Activated naive CD8-positive, alpha-beta T cell treated with anti-CD3 and anti-CD28 coated beads for 36 hours (primary cell): ENCODE results near the gene PRUNE2. TPM values are rescaled to one million over a fixed set of nuclear protein-coding genes. Genes with fewer than 3 reads are reported as not detected.

Experiments used
- DNase-seq: peaks from one replicate; pipeline ENCODE4 v3.0.0; 2021
- H3K27ac Mint-ChIP-seq: one replicate; pipeline ENCODE4 v1.8.0; 2022; ENCODE audit warnings: mild to moderate bottlenecking, moderate library complexity, mixed read lengths
- H3K27me3 Mint-ChIP-seq: one replicate; pipeline ENCODE4 v1.8.0; 2022; ENCODE audit warnings: mild to moderate bottlenecking, mixed read lengths
- H3K36me3 Mint-ChIP-seq: one replicate; pipeline ENCODE4 v1.8.0; 2021; ENCODE audit warnings: mild to moderate bottlenecking, mixed read lengths
- H3K4me1 Mint-ChIP-seq: one replicate; pipeline ENCODE4 v1.8.0; 2021; ENCODE audit warnings: mixed read lengths
- H3K4me3 Mint-ChIP-seq: one replicate; pipeline ENCODE4 v1.8.0; 2022; ENCODE audit warnings: mild to moderate bottlenecking, moderate library complexity, mixed read lengths
- H3K9me3 Mint-ChIP-seq: one replicate; pipeline ENCODE4 v1.8.0; 2022; ENCODE audit warnings: mixed read lengths
- total RNA-seq, 2 experiments: library from RNA; stranded (reverse); gene quantifications; one replicate each; pipeline ENCODE4 v1.2.3, GENCODE V29; 2021

Gene PRUNE2
- total RNA-seq, 2 experiments from 2014 or later, result 0.35 TPM; not detected in 1

DNA sequence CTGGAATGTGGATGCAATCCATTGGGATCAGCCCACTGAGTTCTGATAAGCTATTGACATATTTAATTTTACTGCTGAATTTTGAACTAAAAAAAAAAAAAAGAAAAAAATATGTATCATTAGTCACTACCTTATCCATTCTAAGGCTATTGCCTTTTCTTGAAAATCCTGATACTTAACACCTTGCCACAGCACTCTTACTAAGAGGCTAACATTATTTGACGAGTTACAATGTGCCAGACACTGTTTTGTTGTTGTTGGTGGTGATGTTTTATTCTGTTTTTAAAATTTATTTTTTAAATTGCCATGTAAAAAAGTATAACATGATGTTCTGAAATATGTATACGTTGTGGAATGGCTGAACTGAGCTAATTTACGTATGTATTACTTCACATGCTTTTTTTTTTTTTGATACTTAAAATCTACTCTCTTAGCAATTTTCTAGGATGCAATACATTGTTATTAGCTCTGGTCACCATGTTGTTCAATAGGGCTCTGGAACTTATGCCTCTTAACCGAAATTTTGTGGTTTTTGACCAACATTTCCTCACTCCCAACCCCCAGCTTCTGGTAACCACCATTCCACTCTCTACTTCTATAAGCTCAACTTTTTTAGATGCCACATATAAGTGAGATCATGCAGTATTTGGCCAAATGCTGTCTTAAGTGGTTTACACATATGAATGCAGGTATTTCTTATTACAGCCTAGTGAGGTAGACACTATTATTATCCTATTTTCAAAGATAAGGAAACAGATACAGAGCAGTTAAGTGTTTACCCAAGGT, 276.5 kb downstream of the PRUNE2 start:
- H3K27me3 Mint-ChIP-seq, result peaks cover 15% of the 10 kb centered on the region
- DNase-seq, result no peak

DNA sequence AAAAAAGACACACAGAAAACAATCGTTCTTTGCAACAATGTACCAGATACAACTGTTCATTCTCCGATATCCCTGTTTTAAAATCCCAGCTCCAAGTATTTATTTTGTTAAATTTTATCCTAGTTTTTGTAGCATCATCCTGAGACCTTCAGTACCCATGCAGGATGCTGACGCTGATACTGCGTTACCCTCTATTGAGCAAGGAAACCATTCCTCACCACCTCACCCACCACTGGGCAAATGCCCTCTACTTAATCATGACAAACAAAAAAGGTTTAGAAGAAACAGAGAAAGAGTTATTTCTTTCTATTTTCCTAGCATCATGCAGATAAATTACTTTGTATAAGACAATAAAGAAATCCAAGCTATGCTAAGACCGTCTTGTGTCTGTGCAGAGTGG, 277.8 kb downstream of the PRUNE2 start:
- no peak for DNase-seq
- Mint-ChIP-seq H3K36me3 (no peaks in the 10 kb centered on the region), H3K4me1 (peaks cover 3% of the 10 kb centered on the region), H3K4me3 (no peak overlapping the region), H3K27ac (no peak overlapping the region), H3K9me3 (no peaks in the 10 kb centered on the region), H3K27me3 (peaks cover 15% of the 10 kb centered on the region)

More for the DNA sequence above, 276.5 kb downstream of the PRUNE2 start:
- Mint-ChIP-seq H3K27ac (no peak overlapping the region), H3K4me1 (peaks cover 3% of the 10 kb centered on the region), H3K4me3 (no peak overlapping the region), H3K36me3 (no peaks in the 10 kb centered on the region), H3K9me3 (no peaks in the 10 kb centered on the region)

DNA sequence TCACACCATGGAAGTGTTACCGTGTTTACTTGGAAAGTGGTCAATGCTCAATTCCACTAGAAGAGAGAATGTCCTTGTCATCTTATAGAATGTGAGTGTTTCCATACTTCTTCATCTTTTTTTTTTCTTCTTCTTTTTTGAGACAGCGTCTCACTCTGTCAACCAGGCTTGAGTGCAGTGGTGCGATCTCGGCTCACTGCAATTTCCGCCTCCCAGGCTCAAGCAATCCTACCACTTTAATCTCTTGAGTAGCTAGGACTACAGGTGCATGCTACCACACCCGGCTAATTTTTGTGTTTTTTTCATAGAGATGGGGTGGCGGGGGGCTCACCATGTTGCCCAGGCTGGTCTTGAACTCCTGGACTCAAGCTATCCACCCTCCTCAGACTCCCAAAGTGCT, 278.9 kb downstream of the PRUNE2 start:
- Mint-ChIP-seq H3K27me3 (peaks cover 21% of the 10 kb centered on the region), H3K4me1 (peaks cover 3% of the 10 kb centered on the region), H3K27ac (no peak overlapping the region), H3K36me3 (no peaks in the 10 kb centered on the region), H3K9me3 (no peaks in the 10 kb centered on the region), H3K4me3 (no peak overlapping the region)
- no peak for DNase-seq

DNA sequence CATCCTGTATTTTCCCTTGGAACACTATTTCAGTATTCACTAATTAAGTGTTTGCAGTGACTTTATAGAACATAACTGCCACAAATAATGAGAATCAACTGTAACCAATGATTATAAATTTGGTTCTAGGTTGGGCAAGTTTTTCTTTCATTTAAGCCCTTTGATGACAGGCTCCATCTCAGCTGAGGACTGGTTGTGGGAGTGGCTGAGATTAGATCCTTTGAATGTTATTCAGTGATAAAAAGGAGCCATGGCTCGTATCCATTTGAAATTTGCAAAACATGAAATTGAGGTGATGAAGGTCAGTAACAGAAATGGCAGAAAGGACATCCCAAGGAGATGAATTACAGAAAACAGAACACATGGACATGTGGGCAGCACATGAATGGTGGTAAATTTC, 279.8 kb downstream of the PRUNE2 start:
- no peaks in the 10 kb centered on the region for H3K36me3 Mint-ChIP-seq
- peaks cover 27% of the 10 kb centered on the region for H3K27me3 Mint-ChIP-seq
- no peaks in the 10 kb centered on the region for H3K9me3 Mint-ChIP-seq
- no peak for DNase-seq
- H3K27ac Mint-ChIP-seq, result no peak overlapping the region
- no peak overlapping the region for H3K4me3 Mint-ChIP-seq
- H3K4me1 Mint-ChIP-seq, result peaks cover 3% of the 10 kb centered on the region

DNA sequence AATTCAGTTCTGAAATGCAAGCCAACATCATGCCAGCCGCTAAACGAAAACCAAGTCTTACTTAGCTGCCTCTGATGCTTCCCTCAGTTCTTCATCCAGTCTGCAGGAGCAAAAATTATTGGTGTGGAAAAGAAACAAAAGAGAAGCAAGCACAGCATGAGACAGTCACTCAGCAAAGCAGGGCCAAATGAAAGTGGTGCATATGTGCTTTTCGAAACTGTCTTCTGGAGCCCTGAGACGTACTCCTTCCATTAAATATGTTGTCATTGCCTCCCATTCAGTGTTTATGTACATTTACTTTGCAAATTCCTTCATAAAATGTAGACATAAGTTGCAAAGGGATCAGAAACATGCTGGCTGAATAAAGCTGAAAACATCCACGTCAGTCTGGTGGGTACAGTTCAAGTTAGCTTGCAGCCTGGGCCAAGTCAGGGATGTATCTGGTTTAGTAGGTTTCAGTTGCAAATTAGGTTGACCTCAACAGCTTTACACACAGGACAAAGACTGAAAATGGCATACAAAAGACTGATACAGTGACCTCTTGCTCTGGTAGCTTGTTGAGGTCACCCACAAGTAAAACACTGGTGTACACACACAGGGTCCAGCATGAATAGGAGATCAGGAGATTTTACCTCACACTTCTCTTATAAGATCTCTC, 281.4 kb downstream of the PRUNE2 start:
- Mint-ChIP-seq H3K27me3 (peaks cover 32% of the 10 kb centered on the region), H3K4me3 (no peak overlapping the region)

DNA sequence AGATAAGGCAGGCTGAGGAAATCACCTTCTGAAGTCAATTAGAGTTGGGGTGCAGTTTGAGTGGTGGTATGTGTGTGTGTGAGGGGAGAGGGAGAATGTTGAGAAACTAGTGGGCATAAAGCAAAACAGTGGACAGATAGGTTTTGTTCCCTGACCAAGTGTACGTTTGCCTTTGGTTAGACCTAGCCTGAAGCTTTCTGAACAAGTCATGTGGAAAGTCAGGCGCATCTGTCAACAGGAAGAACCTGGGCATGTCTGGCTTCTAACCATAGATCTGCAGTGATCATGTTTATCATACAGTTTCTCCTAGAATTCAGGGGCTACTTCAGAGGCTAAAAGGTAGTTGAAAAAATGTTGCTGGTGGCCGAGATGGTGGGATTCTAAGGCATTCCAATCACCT, 284.9 kb downstream of the PRUNE2 start:
- H3K36me3 Mint-ChIP-seq, result no peaks in the 10 kb centered on the region
- H3K4me1 Mint-ChIP-seq, result no peaks in the 10 kb centered on the region

More for the DNA sequence above, 281.4 kb downstream of the PRUNE2 start:
- Mint-ChIP-seq H3K9me3 (no peaks in the 10 kb centered on the region), H3K36me3 (no peaks in the 10 kb centered on the region), H3K27ac (no peak overlapping the region), H3K4me1 (peaks cover under 1% of the 10 kb centered on the region)
- no peak for DNase-seq

DNA sequence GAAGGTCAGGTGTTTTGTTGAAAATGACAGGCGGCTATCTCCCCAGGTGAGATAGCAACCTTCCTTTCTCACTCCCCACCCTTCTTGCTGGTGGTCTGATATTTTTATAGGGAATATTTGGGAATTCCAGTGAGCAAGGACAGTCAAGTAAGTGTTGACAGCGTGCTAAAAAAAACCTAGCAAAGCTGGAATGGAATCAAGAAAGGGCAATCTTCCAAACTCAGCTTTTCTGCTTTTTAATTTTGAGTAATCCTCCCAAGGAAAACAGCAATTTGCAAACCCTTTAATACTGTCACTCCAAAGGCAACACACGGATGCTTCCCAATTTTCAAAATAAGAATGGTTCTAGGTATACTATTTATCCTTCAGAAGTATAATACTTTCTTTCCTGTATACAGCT, 285.3 kb downstream of the PRUNE2 start:
- DNase-seq, result no peak
- H3K4me1 Mint-ChIP-seq, result no peaks in the 10 kb centered on the region
- no peak overlapping the region for H3K4me3 Mint-ChIP-seq
- H3K27ac Mint-ChIP-seq, result no peak overlapping the region
- H3K9me3 Mint-ChIP-seq, result no peaks in the 10 kb centered on the region
- H3K36me3 Mint-ChIP-seq, result no peaks in the 10 kb centered on the region
- peaks cover 44% of the 10 kb centered on the region for H3K27me3 Mint-ChIP-seq

More for the DNA sequence above, 284.9 kb downstream of the PRUNE2 start:
- H3K9me3 Mint-ChIP-seq, result no peaks in the 10 kb centered on the region
- no peak overlapping the region for H3K27ac Mint-ChIP-seq
- DNase-seq, result no peak
- H3K27me3 Mint-ChIP-seq, result peaks cover 40% of the 10 kb centered on the region
- no peak overlapping the region for H3K4me3 Mint-ChIP-seq

DNA sequence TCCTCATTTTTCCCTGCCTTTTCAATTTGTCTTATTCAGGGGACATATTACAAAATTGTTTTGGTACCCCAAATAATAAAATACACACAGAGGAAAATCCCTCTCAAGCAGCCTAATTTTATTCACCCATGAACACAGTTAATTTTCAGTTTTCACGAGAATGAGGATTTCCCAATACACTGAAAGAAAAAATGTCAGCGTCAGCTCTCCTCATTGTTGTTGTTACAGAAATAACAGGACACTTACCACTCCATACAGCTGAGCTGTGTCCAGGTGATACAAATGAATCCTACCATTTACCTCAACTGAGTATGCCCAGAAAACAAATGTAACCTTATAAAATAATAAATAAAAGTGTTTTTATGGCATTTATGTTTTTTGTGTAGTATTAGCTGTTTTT, 286.3 kb downstream of the PRUNE2 start:
- DNase-seq, result no peak
- H3K4me1 Mint-ChIP-seq, result peaks cover 5% of the 10 kb centered on the region
- H3K36me3 Mint-ChIP-seq, result no peaks in the 10 kb centered on the region
- no peak overlapping the region for H3K27ac Mint-ChIP-seq
- peaks cover 54% of the 10 kb centered on the region for H3K27me3 Mint-ChIP-seq
- no peak overlapping the region for H3K4me3 Mint-ChIP-seq
- H3K9me3 Mint-ChIP-seq, result no peaks in the 10 kb centered on the region

DNA sequence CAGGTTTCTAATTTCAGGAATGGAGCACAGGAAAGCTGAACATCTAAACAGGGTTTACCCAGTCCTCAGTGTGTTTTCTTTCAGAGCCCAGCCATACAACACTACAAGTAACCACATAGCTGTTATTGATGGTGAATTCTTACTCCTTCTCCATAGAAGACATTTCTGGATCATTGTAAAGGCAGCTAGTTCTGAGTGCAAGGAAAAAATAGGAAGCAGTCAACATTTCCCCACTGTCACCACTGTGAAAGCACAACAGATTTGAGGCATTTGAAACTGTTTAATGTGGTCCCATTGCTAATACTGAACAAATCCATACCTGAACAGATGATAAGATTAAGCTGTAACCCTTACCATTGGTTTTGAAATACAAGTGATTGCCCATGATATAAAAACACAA, 286.7 kb downstream of the PRUNE2 start:
- peaks cover 5% of the 10 kb centered on the region for H3K4me1 Mint-ChIP-seq
- no peak overlapping the region for H3K4me3 Mint-ChIP-seq
- no peaks in the 10 kb centered on the region for H3K36me3 Mint-ChIP-seq
- no peak for DNase-seq
- H3K9me3 Mint-ChIP-seq, result no peaks in the 10 kb centered on the region
- peaks cover 58% of the 10 kb centered on the region for H3K27me3 Mint-ChIP-seq
- H3K27ac Mint-ChIP-seq, result no peak overlapping the region

DNA sequence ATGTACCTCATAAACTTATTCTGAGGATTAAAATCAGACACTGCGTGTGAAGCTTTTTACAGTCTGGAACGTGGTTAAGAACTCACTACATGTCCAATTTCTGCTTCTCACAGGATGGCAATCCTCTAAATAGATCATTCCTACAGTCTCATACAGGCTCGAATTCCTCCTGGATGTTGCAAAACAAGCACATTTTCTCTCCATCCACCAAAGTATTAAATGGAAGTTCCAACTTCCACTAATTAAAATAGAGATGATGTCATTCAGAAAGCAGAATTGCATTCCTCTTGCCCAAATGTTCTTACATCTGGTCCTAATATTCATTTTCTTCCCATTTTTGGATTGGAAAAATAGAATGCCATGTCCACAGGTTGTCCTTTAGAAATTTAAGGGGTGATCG, 287.2 kb downstream of the PRUNE2 start:
- Mint-ChIP-seq H3K4me3 (no peak overlapping the region), H3K27me3 (peaks cover 58% of the 10 kb centered on the region), H3K36me3 (no peaks in the 10 kb centered on the region), H3K4me1 (peaks cover 5% of the 10 kb centered on the region), H3K9me3 (no peaks in the 10 kb centered on the region), H3K27ac (no peak overlapping the region)
- no peak for DNase-seq

DNA sequence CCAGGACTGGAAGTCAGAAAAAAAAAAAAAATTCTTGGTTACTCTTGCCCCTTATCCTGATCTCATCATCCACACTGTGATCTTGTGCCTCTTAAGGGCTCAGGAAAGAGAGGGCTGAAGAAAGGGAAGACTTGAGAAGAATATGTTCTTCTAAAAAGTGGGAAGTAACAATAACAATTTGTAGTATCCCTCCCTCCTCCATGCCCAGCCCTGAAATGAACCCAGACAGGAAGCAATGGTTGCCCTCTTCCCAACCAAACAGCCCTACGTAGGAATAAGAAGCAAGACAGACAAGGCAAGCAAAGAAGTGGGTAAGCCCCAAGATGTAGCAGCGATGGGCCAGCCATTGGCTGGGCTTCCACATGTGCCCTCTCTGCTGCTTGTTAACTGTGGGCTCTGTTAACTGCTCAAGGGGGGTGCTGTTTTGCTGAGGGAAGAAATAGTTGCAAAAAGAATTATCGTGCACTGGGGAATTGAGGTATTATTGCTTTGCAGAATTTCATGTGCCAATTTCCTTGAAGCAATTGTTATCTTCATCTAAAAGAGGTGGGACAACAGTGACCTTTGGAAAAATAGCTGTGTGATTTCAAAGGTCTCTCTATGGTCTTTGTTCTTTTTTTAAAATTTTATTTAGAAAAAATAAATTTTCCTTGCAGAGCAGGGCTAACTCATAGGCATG, 288.3 kb downstream of the PRUNE2 start:
- H3K4me3 Mint-ChIP-seq, result no peak overlapping the region
- peaks cover 58% of the 10 kb centered on the region for H3K27me3 Mint-ChIP-seq
- H3K4me1 Mint-ChIP-seq, result peaks cover 5% of the 10 kb centered on the region
- H3K36me3 Mint-ChIP-seq, result no peaks in the 10 kb centered on the region
- DNase-seq, result no peak
- no peaks in the 10 kb centered on the region for H3K9me3 Mint-ChIP-seq
- no peak overlapping the region for H3K27ac Mint-ChIP-seq

DNA sequence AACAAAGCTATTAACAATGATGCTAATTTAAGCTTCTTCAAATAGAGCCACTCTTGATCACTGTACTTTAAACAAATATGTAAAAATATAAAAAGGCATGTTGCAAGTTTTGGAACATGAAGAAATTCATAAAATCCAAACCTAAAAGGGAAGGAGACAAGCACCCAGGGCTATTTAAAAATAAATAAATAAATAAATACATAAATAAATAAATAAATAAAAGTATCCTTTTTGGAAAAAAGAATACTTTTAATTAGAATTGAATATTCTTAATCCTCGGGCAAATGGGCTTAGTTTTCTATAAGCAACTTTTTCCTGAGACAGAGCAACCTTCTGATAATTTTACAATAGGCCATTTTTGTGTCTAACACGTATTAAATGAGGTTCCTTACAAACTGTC, 289.1 kb downstream of the PRUNE2 start:
- Mint-ChIP-seq H3K4me3 (no peak overlapping the region), H3K4me1 (peaks cover 5% of the 10 kb centered on the region), H3K9me3 (no peaks in the 10 kb centered on the region), H3K36me3 (no peaks in the 10 kb centered on the region), H3K27me3 (peaks cover 56% of the 10 kb centered on the region), H3K27ac (no peak overlapping the region)
- no peak for DNase-seq

DNA sequence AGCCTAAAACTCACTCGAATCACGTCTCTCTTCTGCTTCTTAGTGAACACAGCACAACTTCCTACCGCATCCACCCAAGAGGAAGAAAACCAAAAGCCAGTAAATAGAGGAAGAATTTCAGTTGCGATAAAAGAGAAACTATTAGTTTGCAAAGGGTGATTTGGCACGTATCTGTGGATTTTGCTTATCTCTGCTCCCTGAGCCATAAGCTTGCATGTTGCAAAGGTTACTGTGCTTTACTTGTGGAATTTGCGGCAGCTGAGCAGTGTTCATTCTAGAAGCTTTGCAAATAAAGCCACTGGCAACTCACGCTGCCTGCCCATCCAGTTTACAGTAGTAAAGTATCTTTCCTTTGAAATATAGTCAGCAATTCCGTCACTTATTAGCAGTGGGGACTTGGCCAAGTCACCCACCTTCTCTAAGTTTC, 290.7 kb downstream of the PRUNE2 start:
- no peak for DNase-seq
- Mint-ChIP-seq H3K36me3 (no peaks in the 10 kb centered on the region), H3K27me3 (peaks cover 55% of the 10 kb centered on the region), H3K9me3 (no peaks in the 10 kb centered on the region), H3K27ac (no peak overlapping the region), H3K4me1 (peaks cover 5% of the 10 kb centered on the region), H3K4me3 (no peak overlapping the region)

DNA sequence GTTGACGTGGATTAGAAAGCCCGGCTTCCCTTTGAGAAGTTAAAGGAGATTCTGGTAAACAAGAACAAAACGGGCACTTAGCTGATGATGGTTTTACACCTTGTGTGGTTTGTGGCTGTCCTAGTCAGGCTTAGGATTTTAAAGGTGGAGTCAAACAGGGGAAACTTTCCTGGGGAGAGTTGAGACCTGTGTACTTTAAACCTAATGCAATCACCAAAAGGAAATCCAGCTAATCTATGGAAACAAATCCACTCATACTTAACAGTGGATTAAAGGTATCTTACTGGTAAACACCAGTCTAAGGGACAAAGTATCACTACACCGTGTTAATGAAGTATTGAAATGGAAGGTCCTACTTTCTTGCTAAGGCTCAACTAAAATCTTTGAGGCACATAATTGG, 291.9 kb downstream of the PRUNE2 start:
- H3K4me3 Mint-ChIP-seq, result no peak overlapping the region
- no peaks in the 10 kb centered on the region for H3K36me3 Mint-ChIP-seq
- H3K9me3 Mint-ChIP-seq, result no peaks in the 10 kb centered on the region
- peaks cover 5% of the 10 kb centered on the region for H3K4me1 Mint-ChIP-seq
- no peak for DNase-seq
- no peak overlapping the region for H3K27ac Mint-ChIP-seq
- H3K27me3 Mint-ChIP-seq, result peaks cover 60% of the 10 kb centered on the region

DNA sequence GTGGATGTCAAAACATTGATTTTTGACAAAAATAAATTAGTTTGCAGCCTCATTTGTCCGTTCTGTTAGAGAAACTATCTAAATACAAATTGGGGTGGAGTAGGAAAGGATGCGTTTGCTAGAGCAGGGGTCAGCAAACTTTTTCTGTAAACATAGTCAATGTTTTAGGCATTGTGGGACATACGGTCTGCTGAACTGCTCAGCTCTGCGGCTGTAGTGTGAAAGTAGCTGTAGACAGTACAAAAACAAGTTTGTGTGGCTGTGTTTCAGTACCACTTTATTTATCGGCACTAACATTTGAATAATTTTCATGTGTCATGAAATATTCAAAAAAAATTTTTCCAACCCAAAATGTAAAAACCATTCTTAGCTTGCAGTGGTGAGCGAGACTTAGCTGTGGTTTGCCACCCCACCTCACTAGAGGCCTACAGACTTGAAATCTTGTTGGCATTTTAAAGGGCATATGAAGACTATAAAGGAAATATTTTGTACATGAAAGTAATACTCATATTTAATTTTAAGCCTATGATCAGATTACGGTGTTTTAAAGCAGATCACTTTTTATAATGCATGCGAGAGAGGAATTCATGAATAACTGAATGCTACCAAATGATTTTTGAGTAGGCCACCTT, 292.6 kb downstream of the PRUNE2 start:
- DNase-seq, result no peak
- peaks cover 57% of the 10 kb centered on the region for H3K27me3 Mint-ChIP-seq
- no peaks in the 10 kb centered on the region for H3K36me3 Mint-ChIP-seq
- H3K4me3 Mint-ChIP-seq, result no peak overlapping the region
- no peak overlapping the region for H3K27ac Mint-ChIP-seq
- H3K9me3 Mint-ChIP-seq, result no peaks in the 10 kb centered on the region
- H3K4me1 Mint-ChIP-seq, result peaks cover 5% of the 10 kb centered on the region
